HG02943 (cell line): ENCODE data around the gene LMAN2.
"Not testable (repeated sequence)": the region's sequence is repeated elsewhere in the genome, so short reads cannot be mapped to it uniquely, and the experiment has no call there.

Experiments
- ATAC-seq: cut with Tn5 transposase; IDR thresholded peaks from one replicate; pipeline ENCODE4 v1.9.1; 2021; ENCODE audit warnings: mild to moderate bottlenecking, low read depth, moderate library complexity; ENCODE audit not compliant: unreplicated experiment

Gene LMAN2

GRCh38 chr5:177310332-177310731, 41.1 kb downstream of the LMAN2 start:
- no peak for ATAC-seq

GRCh38 chr5:177309351-177310191, 41.9 kb downstream of the LMAN2 start:
- no peak for ATAC-seq

GRCh38 chr5:177308740-177309139, 42.7 kb downstream of the LMAN2 start:
- no peak for ATAC-seq

GRCh38 chr5:177307544-177308363, 43.7 kb downstream of the LMAN2 start:
- no peak for ATAC-seq

DNA sequence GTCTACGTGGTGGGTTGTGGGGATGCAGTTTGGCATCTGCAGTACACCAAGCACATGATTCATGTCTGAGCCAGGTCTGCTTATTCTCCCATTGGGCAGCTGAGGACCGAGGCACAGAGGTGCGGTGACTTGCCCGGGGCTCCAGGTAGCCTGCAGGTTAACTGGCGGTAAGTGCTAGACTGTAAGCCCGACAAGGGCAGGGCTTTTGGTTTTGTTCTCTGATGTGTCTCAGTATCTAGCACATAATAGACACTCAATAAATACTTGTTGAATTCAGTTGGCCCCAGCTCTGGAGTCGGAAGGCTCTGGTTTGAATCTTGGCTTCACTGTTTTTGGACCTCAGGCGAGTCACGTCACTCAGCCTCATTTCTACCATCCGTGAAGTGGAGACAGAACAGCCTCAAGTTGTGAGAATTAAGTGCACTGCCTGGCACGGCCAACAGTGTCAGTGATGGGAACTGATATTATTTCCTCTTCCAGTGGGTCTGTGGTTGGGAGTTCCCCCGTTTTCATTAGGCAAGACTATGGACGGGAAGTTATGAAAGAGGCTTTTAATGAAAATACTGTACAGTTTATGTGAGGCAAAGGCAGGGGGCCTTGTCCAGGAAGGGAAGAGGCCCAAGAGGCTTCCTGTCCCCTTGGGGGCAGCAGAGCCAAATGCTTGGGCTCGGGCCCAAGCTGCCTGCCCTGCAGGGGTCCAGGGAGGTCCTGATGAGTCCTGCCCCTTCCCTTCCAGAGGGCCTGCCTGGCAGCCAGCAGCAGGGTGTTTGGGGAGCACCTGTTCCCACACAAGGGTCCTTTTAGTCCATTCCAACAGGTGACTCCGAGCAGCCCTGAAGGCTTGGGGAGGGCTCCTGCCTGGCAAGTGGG, 44.6 kb downstream of the LMAN2 start:
- ATAC-seq: no peak

DNA sequence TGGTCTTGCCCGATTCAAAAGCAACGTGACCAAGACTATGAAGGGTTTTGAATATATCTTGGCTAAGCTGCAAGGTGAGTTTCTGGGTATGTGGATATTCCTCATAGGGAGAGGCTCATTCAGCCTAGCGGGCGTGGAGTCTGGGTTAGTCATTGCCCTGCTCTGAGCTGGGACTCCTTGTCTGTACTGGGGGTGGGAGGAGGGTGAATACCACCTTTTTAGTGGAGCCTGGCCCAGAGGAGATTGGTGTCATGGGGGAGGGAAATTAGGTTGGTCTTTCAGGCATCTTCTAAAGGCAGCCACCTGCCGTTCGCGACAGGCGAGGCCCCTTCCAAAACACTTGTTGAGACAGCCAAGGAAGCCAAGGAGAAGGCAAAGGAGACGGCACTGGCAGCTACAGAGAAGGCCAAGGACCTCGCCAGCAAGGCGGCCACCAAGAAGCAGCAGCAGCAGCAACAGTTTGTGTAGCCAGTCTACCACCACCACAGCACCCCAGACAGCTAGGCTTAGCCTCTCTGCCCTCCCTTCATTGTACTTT, 45.3 kb downstream of the LMAN2 start:
- ATAC-seq: not testable (repeated sequence)

- ATAC-seq: no peak
Measured at GRCh38 chr5:177304392-177305119, 46.9 kb downstream of the LMAN2 start.

DNA sequence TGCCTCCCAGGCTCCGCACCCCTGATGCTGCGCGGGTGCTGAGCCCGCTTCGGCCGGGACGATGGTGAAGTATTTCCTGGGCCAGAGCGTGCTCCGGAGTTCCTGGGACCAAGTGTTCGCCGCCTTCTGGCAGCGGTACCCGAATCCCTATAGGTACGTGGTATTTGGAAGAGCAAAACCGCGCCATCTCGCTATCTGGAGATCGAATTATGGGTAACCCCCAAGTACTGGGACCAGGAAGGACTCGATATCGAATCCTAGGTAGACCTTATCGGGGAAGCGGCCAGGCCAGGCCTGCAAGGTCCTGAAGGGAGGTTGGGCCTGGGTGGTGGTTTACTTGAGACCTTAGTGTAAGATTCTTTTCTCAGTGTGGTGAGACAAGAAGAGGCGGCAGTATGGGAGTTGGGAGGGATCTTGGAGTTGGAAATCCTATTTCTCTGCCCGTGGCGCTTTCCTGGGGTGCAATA, 47.5 kb downstream of the LMAN2 start:
- no peak for ATAC-seq

DNA sequence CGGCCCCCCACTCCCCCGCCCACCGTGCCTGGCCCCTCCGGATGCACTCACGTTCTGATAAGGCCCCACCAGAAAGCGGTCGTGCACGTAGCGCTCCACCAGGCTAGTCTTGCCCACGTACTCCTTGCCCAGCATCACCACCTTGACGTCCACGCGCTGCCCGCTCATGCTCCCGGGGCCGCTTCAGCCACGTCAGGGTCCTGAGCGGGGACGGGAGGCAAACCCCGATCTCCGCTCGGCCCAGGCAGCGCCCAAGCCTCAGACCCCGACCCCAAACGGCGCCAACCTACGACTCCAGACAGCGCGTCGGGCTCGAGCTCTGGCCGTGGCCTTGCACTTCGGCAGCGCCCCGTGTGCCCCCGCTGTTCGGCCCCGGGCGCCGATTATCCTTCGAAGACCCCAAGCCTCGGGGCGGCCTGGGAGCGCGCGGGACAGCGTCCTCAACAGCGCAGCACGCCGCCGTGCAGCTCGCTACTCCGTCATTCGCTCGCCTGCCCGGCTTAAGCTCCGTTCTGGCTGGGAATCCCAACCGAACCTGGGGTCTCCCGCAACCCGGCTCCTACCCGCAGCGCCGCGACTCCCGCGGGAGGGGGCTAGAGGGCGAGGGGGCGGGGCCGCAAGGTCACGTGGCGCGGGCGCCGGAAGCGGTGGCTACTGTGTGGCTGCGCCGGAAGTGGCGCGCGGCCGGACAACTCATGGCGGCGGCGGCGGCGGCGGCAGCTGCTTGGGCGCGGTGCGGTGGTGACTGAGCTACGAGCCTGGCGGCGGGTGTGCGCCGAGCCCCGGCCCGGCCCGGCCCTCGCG, 48.1 kb downstream of the LMAN2 start, which contains the start of the genes PRELID1 and RAB24:
TSS of gene PRELID1 (plus strand) at position 679 of the 804 bp plus-strand sequence. CDS start 187 bp downstream, outside the sequence.
TSS of gene RAB24 (minus strand) at position 599 of the 804 bp plus-strand sequence. CDS start at position 168, 431 bp downstream.
- peak; percentile 56 for ATAC-seq

GRCh38 chr5:177302354-177303110, 48.9 kb downstream of the LMAN2 start:
- no peak for ATAC-seq

GRCh38 chr5:177301503-177302165, 49.8 kb downstream of the LMAN2 start:
- no peak for ATAC-seq

- ATAC-seq: no peak
Measured at GRCh38 chr5:177300951-177301350, 50.5 kb downstream of the LMAN2 start.

- no peak for ATAC-seq
Measured at GRCh38 chr5:177300236-177300880, 51.1 kb downstream of the LMAN2 start.

- no peak for ATAC-seq
Measured at GRCh38 chr5:177299697-177300096, 51.8 kb downstream of the LMAN2 start.

GRCh38 chr5:177297922-177298321, 53.5 kb downstream of the LMAN2 start:
- no peak for ATAC-seq

- ATAC-seq: no peak
Measured at GRCh38 chr5:177296581-177296980, 54.9 kb downstream of the LMAN2 start.

- no peak for ATAC-seq
Measured at GRCh38 chr5:177295924-177296323, 55.5 kb downstream of the LMAN2 start.
